HG03558 (cell line): ENCODE data around the gene PAQR9.

Experiments
- ATAC-seq: cut with Tn5 transposase; IDR thresholded peaks from one replicate; pipeline ENCODE4 v1.9.1; 2021; ENCODE audit warnings: moderate number of reproducible peaks; ENCODE audit not compliant: unreplicated experiment; ENCODE audit errors: extremely low read depth

Gene PAQR9

DNA sequence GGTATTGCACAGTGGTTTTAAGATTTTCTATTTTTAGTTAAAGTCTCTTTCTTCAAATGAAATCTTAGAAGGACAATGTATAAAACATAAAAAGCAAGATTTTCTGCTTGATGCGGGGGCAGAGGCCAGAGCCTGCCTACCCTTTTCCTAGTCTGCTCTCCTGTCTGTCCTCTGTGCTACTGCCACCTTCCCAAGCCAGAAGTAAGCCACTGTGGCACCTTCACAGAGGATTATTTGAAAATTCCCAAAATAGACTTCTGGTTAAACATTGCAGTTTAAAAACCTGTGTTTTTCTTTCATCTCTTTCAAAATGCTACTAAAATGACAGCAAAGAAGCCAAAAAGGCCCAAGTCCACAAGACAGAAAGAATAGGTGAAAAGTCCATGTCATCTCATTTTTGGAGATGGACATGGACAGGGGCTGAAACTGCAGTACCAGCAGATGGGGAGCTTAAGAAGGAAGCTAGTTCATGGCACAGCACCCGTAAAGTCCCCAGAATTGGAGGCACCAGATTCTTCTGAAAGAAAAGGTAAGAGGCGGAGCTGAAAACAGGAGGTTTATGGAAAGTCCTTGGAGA, 37.0 kb downstream of the PAQR9 start:
- no peak for ATAC-seq

DNA sequence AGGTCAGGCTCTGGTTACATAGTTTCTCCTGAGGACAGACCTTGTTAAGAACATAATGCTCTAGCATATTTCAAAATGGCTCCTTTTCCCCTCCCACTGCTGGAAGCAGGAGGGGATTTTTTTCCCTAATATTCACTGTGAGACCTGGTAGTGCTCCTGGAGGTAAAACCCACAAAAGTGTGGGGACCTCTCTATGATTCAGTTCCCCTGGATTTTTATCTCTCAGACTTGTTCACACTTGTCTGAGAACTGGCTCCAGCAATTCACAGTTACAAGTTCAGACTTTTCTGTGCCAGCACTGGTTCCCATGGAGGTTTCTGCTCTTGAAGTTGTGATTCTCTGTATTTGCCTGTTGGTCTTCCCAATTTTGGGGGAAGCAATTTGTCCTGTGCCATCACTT, 38.3 kb downstream of the PAQR9 start:
- ATAC-seq = no peak

DNA sequence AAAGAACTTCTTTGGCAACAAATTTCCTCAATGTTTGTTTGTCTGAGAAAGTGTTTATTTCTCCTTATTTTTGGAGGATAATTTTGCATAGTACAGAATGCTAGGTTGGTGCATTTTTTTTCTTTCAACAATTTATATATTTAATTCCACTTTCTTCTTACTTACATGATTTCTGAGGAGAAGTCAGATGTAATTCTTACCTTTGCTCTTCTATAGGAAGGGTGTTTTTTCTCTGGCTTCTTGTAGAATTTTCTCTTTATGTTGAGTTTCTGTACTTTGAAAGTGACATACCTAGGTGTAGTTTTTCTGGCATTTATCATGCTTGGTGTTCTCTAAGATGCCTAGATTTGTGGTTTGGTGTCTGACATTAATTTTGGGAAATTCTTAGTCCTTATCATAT, 39.8 kb downstream of the PAQR9 start:
- no peak for ATAC-seq

DNA sequence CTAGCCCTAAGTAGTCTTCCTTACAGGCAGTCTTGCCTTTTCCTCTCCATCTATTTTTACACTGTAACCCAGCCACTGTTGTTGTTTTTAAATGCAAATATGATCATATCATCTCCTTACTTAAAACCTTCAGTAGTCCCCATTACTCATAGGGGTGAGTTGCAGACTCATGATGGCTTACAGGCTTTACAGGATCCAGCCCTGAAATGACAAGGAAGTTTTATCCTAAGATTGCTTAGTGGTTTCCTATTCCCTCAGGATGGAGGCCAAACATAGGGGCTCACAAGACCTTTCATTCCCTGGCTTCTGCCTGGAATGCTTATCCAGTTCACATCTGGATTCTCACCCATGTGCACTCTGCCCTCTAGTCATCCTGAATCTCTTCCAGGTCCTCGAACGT, 46.9 kb downstream of the PAQR9 start:
- no peak for ATAC-seq

DNA sequence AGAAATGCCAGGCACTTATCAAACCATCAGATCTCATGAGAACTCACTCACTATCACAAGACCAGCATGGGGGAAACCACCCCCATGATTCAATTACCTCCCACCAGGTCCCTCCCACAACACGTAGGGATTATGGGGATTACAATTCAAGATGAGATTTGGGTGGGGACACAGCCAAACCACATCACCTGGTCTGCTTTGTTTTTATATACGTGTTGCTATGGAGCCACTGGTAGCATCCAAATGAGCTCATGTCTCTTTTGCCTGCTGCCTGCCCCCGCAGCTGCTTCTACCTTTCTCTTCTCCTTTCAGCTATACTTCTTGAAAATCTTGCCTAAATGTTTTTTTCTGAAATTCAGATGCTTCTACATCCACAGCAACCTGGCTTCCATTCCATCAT, 47.8 kb downstream of the PAQR9 start:
- ATAC-seq = no peak

DNA sequence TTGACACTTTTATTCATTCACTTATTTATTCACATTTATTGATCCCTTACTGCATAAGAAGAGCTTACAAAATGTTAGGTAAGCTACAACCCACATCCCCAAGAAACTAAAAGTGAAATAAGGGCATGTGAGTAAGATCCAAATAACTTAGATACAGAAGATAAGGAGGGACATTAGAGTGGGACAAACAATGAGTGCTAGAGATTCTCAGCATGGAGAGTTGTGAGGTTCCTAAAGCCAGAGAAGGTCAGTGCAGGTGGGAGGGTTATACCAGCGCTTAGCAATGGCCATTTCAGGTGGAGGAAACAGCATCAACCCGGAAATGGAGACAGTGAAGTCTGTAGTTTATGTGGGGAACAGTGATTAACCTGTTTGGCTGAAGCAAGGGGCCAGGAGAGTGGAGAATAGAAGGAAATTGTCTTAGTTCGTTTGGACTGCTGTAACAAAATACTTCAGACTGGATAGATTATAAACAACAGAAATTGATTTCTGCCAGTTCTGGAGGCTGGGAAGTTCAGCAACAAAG, 49.1 kb downstream of the PAQR9 start:
- ATAC-seq = no peak

DNA sequence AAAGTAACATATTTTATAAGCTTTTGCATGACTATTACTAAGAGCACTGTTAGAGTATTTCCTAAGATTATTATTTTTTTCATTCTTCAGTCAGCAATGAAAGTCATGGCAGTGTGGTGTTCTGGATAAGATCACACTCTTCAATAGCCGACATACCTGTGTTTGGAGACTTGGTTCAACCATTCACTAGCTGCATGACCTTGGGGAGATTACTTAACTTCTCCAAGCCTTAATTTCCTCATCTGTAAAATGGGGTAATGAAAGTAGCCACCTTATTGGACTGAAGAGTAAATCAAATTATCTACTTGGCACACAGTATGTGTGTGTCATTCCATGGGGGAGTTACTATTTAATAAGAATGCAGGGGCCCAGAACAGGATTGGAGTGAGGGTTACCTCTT, 50.0 kb downstream of the PAQR9 start:
- no peak for ATAC-seq

DNA sequence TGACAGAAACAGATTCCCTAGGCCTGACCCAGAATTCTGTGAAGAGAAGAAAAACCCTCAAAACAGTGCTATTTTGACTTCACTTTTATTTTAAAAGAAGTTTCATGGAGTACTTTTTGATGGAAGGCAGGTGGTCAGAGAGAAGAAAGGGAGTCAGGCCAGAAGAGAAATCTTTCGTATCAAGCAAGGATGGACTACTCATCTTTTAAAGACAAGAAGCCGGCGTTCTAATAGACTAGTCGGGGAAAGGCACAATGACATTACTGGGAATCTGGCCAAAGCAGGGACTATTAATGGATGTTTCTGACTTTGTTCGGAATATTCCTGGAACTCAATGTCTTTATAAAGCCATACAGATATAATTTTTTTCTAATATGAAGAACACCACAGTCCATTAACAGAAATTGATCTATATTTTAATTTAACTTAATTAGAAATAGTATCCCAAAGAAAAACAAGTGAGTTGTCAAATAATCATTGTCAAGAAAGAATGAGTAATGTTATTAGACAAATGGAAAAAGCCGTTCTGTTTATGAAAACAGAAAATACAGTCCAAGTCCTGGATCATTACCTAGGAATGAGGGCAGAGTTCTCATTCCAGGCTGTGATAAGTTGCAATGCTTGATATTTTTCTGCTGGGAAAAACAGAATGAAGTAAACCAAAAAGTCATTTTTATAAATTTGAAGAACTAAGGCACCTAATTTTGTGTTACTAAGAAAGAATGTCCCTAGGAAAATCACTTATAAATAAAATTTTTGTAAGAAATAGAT, 50.9 kb downstream of the PAQR9 start:
- ATAC-seq = no peak
